ENCODE data around the gene NSUN3. TPM values are rescaled to one million over a fixed set of nuclear protein-coding genes. Genes with fewer than 3 reads are reported as not detected.

NSUN3 gene
- total and polyA plus RNA-seq, 10 of the 15 experiments (the other 5 are each of a cell fraction or from before 2014, with no cell fraction given): 9.1 to 20.3 (median 11.7) TPM

DNA sequence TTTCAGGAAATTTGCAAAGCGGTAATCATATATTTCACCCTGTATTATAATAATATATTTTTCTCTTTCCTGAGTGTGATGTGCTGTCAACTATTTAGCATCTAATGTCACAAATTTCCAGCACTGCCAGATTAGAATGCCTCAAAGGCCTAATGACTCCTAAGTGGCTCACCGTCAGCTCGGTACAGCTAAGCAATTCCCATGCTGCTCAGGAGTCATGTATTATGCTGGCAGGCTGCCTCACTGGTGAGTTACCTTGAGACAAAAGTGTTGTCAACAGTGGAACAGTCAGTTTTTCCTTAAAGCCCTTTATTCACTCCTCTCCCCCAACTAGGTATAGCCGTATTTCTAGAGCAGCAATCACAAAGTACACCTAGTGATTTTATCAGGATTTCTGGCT, 83.6 kb downstream of the NSUN3 start:
- Histone ChIP-seq H2AFZ (ENCODE audit: control insufficient read depth, low read depth, low read length) (no peak overlapping the region), H3K4me2 (ENCODE audit: control insufficient read depth, insufficient read depth) (no peak overlapping the region), H3K27ac (ENCODE audit: control insufficient read depth, insufficient read depth) (no peak overlapping the region), H3K36me3 (ENCODE audit: control insufficient read depth in 2 of 2, insufficient read depth in 2 of 2, low read length in 1 of 2) (no peaks in the 10 kb centered on the region), H3K27me3 (replicated peaks in 1 of 2; ENCODE audit: control insufficient read depth in 2 of 2, insufficient read depth in 2 of 2, low read length in 1 of 2) (no peaks in the 10 kb centered on the region), H3K9ac (ENCODE audit: control insufficient read depth, insufficient read depth, low read length) (no peak overlapping the region), H3K4me1 (ENCODE audit: control insufficient read depth, insufficient read depth, low read length) (no peaks in the 10 kb centered on the region), H4K20me1 (ENCODE audit: control insufficient read depth, insufficient read depth) (no peaks in the 10 kb centered on the region), H3K79me2 (ENCODE audit: control insufficient read depth, insufficient read depth, low read length) (no peaks in the 10 kb centered on the region), H3K4me3 (no peak overlapping the region), H3K9me3 (replicated peaks; ENCODE audit: control insufficient read depth, insufficient read depth, low read length) (no peaks in the 10 kb centered on the region)
- ChIA-PET RAD21 (ENCODE audit: unreplicated experiment) (no interaction called here), POLR2A (no interaction called here), SMC1A (ENCODE audit: uncharacterized antibody, unreplicated experiment) (no interaction called here), CTCF (no interaction called here)
- BruUV-seq (replicated peaks): no TSS peak
- ATAC-seq: no peak
- WGBS (ENCODE audit: insufficient coverage, insufficient replicate concordance, low lambda C conversion rate, missing lambda C conversion rate): 55% methylated on average over 4 of the region's 4 CpGs
- in situ Hi-C loops (cut with MboI) (no loop called here), intact Hi-C loops (cut with micrococcal nuclease; ENCODE audit: unreplicated experiment) (no loop called here)
- no peak for DNase-seq (ENCODE audit: low read depth, low spot score)
- no peak for FAIRE-seq
- TF ChIP-seq, protein P1, sequence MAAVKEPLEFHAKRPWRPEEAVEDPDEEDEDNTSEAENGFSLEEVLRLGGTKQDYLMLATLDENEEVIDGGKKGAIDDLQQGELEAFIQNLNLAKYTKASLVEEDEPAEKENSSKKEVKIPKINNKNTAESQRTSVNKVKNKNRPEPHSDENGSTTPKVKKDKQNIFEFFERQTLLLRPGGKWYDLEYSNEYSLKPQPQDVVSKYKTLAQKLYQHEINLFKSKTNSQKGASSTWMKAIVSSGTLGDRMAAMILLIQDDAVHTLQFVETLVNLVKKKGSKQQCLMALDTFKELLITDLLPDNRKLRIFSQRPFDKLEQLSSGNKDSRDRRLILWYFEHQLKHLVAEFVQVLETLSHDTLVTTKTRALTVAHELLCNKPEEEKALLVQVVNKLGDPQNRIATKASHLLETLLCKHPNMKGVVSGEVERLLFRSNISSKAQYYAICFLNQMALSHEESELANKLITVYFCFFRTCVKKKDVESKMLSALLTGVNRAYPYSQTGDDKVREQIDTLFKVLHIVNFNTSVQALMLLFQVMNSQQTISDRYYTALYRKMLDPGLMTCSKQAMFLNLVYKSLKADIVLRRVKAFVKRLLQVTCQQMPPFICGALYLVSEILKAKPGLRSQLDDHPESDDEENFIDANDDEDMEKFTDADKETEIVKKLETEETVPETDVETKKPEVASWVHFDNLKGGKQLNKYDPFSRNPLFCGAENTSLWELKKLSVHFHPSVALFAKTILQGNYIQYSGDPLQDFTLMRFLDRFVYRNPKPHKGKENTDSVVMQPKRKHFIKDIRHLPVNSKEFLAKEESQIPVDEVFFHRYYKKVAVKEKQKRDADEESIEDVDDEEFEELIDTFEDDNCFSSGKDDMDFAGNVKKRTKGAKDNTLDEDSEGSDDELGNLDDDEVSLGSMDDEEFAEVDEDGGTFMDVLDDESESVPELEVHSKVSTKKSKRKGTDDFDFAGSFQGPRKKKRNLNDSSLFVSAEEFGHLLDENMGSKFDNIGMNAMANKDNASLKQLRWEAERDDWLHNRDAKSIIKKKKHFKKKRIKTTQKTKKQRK (IDR thresholded peaks at IDR 0.05; ENCODE audit: low read depth, low read length): no peak
- no peak for TF ChIP-seq STAT1 (conservative IDR thresholded peaks at IDR 0.05)
- TF ChIP-seq, protein P2, sequence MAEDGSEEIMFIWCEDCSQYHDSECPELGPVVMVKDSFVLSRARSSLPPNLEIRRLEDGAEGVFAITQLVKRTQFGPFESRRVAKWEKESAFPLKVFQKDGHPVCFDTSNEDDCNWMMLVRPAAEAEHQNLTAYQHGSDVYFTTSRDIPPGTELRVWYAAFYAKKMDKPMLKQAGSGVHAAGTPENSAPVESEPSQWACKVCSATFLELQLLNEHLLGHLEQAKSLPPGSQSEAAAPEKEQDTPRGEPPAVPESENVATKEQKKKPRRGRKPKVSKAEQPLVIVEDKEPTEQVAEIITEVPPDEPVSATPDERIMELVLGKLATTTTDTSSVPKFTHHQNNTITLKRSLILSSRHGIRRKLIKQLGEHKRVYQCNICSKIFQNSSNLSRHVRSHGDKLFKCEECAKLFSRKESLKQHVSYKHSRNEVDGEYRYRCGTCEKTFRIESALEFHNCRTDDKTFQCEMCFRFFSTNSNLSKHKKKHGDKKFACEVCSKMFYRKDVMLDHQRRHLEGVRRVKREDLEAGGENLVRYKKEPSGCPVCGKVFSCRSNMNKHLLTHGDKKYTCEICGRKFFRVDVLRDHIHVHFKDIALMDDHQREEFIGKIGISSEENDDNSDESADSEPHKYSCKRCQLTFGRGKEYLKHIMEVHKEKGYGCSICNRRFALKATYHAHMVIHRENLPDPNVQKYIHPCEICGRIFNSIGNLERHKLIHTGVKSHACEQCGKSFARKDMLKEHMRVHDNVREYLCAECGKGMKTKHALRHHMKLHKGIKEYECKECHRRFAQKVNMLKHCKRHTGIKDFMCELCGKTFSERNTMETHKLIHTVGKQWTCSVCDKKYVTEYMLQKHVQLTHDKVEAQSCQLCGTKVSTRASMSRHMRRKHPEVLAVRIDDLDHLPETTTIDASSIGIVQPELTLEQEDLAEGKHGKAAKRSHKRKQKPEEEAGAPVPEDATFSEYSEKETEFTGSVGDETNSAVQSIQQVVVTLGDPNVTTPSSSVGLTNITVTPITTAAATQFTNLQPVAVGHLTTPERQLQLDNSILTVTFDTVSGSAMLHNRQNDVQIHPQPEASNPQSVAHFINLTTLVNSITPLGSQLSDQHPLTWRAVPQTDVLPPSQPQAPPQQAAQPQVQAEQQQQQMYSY (CRISPR knock-in tag; IDR thresholded peaks at IDR 0.05): no peak
- no peak for TF ChIP-seq HDGF (IDR thresholded peaks at IDR 0.05)
- TF ChIP-seq, protein P3, sequence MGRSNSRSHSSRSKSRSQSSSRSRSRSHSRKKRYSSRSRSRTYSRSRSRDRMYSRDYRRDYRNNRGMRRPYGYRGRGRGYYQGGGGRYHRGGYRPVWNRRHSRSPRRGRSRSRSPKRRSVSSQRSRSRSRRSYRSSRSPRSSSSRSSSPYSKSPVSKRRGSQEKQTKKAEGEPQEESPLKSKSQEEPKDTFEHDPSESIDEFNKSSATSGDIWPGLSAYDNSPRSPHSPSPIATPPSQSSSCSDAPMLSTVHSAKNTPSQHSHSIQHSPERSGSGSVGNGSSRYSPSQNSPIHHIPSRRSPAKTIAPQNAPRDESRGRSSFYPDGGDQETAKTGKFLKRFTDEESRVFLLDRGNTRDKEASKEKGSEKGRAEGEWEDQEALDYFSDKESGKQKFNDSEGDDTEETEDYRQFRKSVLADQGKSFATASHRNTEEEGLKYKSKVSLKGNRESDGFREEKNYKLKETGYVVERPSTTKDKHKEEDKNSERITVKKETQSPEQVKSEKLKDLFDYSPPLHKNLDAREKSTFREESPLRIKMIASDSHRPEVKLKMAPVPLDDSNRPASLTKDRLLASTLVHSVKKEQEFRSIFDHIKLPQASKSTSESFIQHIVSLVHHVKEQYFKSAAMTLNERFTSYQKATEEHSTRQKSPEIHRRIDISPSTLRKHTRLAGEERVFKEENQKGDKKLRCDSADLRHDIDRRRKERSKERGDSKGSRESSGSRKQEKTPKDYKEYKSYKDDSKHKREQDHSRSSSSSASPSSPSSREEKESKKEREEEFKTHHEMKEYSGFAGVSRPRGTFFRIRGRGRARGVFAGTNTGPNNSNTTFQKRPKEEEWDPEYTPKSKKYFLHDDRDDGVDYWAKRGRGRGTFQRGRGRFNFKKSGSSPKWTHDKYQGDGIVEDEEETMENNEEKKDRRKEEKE (IDR thresholded peaks at IDR 0.05): no peak
- no peak for TF ChIP-seq CHD1 (IDR thresholded peaks at IDR 0.05; ENCODE audit: low read depth, low read length)
- TF ChIP-seq MEF2A (IDR thresholded peaks at IDR 0.05; ENCODE audit: insufficient read depth, low read depth, low read length): no peak
- no peak for TF ChIP-seq CBX5 (IDR thresholded peaks at IDR 0.05; ENCODE audit: low read depth)
- no peak for TF ChIP-seq NFYB (IDR thresholded peaks at IDR 0.05; ENCODE audit: insufficient read depth, low read depth, low read length)
- TF ChIP-seq RAD21 (IDR thresholded peaks at IDR 0.05; ENCODE audit: insufficient read depth, low read depth, low read length): no peak
